ENCODE data around the gene CYREN.
"Not testable (repeated sequence)": the region's sequence is repeated elsewhere in the genome, so short reads cannot be mapped to it uniquely, and the experiment has no call there.

CYREN gene

GRCh38 chr7:135179321-135179925 is 8.9 kb upstream of the CYREN start:
- no peak overlapping the region for H3K4me3 ChIP-seq (ENCODE audit: low read depth, low read length)
- DNase-seq, result no peak
- no peak overlapping the region for H3K27ac ChIP-seq
- H3K36me3 ChIP-seq, result no peaks in the 10 kb centered on the region; the same call in 1 of the 2 replicates
- no peaks in the 10 kb centered on the region for H3K27me3 ChIP-seq (ENCODE audit: insufficient read depth, low read depth, severe bottlenecking)
- peaks cover 13% of the 10 kb centered on the region for H3K9me3 ChIP-seq (ENCODE audit: severe bottlenecking)
- TF ChIP-seq CTCF (IDR thresholded peaks at IDR 0.05; ENCODE audit: low read depth, low read length), result no peak

GRCh38 chr7:135178364-135178763 is 7.9 kb upstream of the CYREN start:
- DNase-seq, result no peak
- no peak overlapping the region for H3K4me3 ChIP-seq (ENCODE audit: low read depth, low read length)
- no peak for TF ChIP-seq CTCF (IDR thresholded peaks at IDR 0.05; ENCODE audit: low read depth, low read length)
- H3K27me3 ChIP-seq (ENCODE audit: insufficient read depth, low read depth, severe bottlenecking), result no peaks in the 10 kb centered on the region
- H3K9me3 ChIP-seq (ENCODE audit: severe bottlenecking), result peaks cover 13% of the 10 kb centered on the region
- H3K36me3 ChIP-seq, result no peaks in the 10 kb centered on the region; the same call in 1 of the 2 replicates
- no peak overlapping the region; the same call in 1 of the 2 replicates for H3K27ac ChIP-seq

- Histone ChIP-seq H3K27ac (no peak overlapping the region), H3K9me3 (ENCODE audit: severe bottlenecking) (peaks cover 13% of the 10 kb centered on the region), H3K4me3 (ENCODE audit: low read depth, low read length) (no peak overlapping the region), H3K27me3 (ENCODE audit: insufficient read depth, low read depth, severe bottlenecking) (no peaks in the 10 kb centered on the region), H3K36me3 (no peaks in the 10 kb centered on the region; the same call in 1 of the 2 replicates)
- TF ChIP-seq CTCF (IDR thresholded peaks at IDR 0.05; ENCODE audit: low read depth, low read length), result no peak
- DNase-seq, result no peak
Observed at GRCh38 chr7:135177028-135177696, 6.7 kb upstream of the CYREN start.

GRCh38 chr7:135175931-135176330 is 5.4 kb upstream of the CYREN start:
- H3K27me3 ChIP-seq (ENCODE audit: insufficient read depth, low read depth, severe bottlenecking), result no peaks in the 10 kb centered on the region
- no peak for TF ChIP-seq CTCF (IDR thresholded peaks at IDR 0.05; ENCODE audit: low read depth, low read length)

GRCh38 chr7:135174941-135175340 is 4.4 kb upstream of the CYREN start:
- H3K36me3 ChIP-seq, result peaks cover 6% of the 10 kb centered on the region
- no peaks in the 10 kb centered on the region for H3K9me3 ChIP-seq (ENCODE audit: severe bottlenecking)
- no peak for TF ChIP-seq CTCF (IDR thresholded peaks at IDR 0.05; ENCODE audit: low read depth, low read length)
- no peak overlapping the region for H3K27ac ChIP-seq
- no peak for DNase-seq
- no peak overlapping the region for H3K4me3 ChIP-seq (ENCODE audit: low read depth, low read length)
- H3K27me3 ChIP-seq (ENCODE audit: insufficient read depth, low read depth, severe bottlenecking), result no peaks in the 10 kb centered on the region

More at GRCh38 chr7:135175931-135176330, 5.4 kb upstream of the CYREN start:
- Histone ChIP-seq H3K9me3 (ENCODE audit: severe bottlenecking) (peaks cover 3% of the 10 kb centered on the region), H3K27ac (no peak overlapping the region), H3K4me3 (ENCODE audit: low read depth, low read length) (no peak overlapping the region), H3K36me3 (no peaks in the 10 kb centered on the region)
- no peak for DNase-seq

- not testable (repeated sequence) for H3K27me3 ChIP-seq (ENCODE audit: insufficient read depth, low read depth, severe bottlenecking); DNase-seq; H3K27ac ChIP-seq; H3K4me3 ChIP-seq (ENCODE audit: low read depth, low read length); H3K36me3 ChIP-seq; H3K9me3 ChIP-seq (ENCODE audit: severe bottlenecking)
Observed at GRCh38 chr7:135173916-135174315, 3.4 kb upstream of the CYREN start.

- peaks cover 27% of the 10 kb centered on the region for H3K36me3 ChIP-seq
- not testable (repeated sequence) for H3K27ac ChIP-seq; H3K27me3 ChIP-seq (ENCODE audit: insufficient read depth, low read depth, severe bottlenecking); H3K9me3 ChIP-seq (ENCODE audit: severe bottlenecking); DNase-seq; H3K4me3 ChIP-seq (ENCODE audit: low read depth, low read length)
Observed at GRCh38 chr7:135171581-135172291, 1.2 kb upstream of the CYREN start.

GRCh38 chr7:135170998-135171481 is 533 bp upstream of the CYREN start:
- DNase-seq; H3K27me3 ChIP-seq (ENCODE audit: insufficient read depth, low read depth, severe bottlenecking); H3K9me3 ChIP-seq (ENCODE audit: severe bottlenecking): not testable (repeated sequence)
- H3K36me3 ChIP-seq, result peaks cover 34% of the 10 kb centered on the region
- H3K27ac ChIP-seq, result peak overlapping the region; percentile 94
- peak overlapping the region; percentile 92 for H3K4me3 ChIP-seq (ENCODE audit: low read depth, low read length)

Measured in WERI-Rb-1 (cell line).